ENCODE results near the gene SRPK3. TPM values are rescaled to one million over a fixed set of nuclear protein-coding genes. Genes with fewer than 3 reads are reported as not detected.

SRPK3 gene
- total RNA-seq, 3 donors from 2014 or later (not counting 1 experiment from before 2014, with no cell fraction given) = not detected

DNA sequence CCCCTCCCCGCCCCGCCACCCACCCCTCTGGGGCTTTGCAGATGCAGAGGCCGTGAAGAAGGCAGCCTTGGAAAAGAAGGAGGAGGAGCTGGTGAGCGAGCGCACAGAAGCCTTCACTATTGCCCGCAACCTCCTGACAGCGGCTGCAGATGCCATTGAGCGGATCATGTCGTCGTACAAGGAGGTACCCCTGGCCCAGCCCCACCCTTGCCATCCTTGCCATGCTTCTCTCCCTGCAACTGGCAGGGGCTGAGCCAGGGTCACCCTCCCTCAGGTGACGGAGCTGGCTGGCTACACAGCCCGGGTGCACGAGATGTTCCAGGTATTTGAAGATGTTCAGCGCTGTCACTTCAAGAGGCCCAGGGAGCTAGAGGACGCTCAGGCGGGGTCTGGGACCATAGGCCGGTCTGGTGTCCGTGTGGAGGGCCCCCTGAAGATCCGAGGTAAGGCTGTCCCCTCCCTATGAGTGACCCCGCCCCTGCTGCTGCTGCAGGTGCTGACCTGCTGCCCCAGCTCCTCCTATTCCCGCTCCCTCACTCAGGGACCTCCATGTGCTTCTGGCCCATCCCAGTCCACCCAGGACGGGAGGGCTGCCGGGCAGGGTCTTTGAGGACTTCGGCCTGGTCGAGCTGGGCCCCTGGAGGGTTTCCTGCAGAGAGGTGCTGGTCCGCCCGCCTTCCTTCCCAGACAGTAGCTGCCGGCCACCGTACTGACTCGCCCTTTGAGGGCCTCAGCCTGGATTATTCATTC lies 44.6 kb upstream of the SRPK3 start:
- Mint-ChIP-seq H3K27me3 (ENCODE audit: low read depth in 2 of 2) (no peaks in the 10 kb centered on the region), H3K4me1 (peaks cover 10 to 17% of the 10 kb centered on the region in 2 donors), H3K27ac (no peak overlapping the region), H3K4me3 (no peak overlapping the region), H3K36me3 (no peaks in the 10 kb centered on the region), H3K9me3 (no peaks in the 10 kb centered on the region)
- WGBS (ENCODE audit: insufficient coverage) = 97% methylated on average over 30 of the region's 30 CpGs
- H3K4me1 ChIP-seq (ENCODE audit: control insufficient read depth, insufficient read depth, low read length) = peaks cover 12% of the 10 kb centered on the region
- H3K36me3 ChIP-seq (ENCODE audit: control insufficient read depth, insufficient read depth, low read length) = peaks cover 8% of the 10 kb centered on the region
- no peaks in the 10 kb centered on the region for H3K9me3 ChIP-seq (ENCODE audit: control insufficient read depth, insufficient read depth, low read length)
- intact Hi-C loops (cut with micrococcal nuclease) = no loop called here
- ATAC-seq = no peak
- no peaks in the 10 kb centered on the region for H3K27me3 ChIP-seq (ENCODE audit: control insufficient read depth, insufficient read depth, low read length)
- no peak for TF ChIP-seq CTCF (IDR thresholded peaks at IDR 0.05)
- no peak for DNase-seq
- H3K4me3 ChIP-seq (ENCODE audit: low read length) = no peak overlapping the region
- H3K27ac ChIP-seq (ENCODE audit: low read length) = no peak overlapping the region

GRCh38 chrX:153736871-153737441 lies 43.9 kb upstream of the SRPK3 start:
- Histone ChIP-seq H3K9me3 (ENCODE audit: control insufficient read depth, insufficient read depth, low read length) (no peaks in the 10 kb centered on the region), H3K4me1 (ENCODE audit: control insufficient read depth, insufficient read depth, low read length) (peaks cover 12% of the 10 kb centered on the region), H3K36me3 (ENCODE audit: control insufficient read depth, insufficient read depth, low read length) (peaks cover 8% of the 10 kb centered on the region), H3K27me3 (ENCODE audit: control insufficient read depth, insufficient read depth, low read length) (no peaks in the 10 kb centered on the region), H3K27ac (ENCODE audit: low read length) (no peak overlapping the region), H3K4me3 (ENCODE audit: low read length) (no peak overlapping the region)
- ATAC-seq = no peak
- Mint-ChIP-seq H3K4me3 (no peak overlapping the region), H3K27me3 (ENCODE audit: low read depth in 2 of 2) (no peaks in the 10 kb centered on the region), H3K36me3 (no peaks in the 10 kb centered on the region), H3K27ac (no peak overlapping the region), H3K9me3 (no peaks in the 10 kb centered on the region), H3K4me1 (peaks cover 10 to 11% of the 10 kb centered on the region in 2 donors)
- no peak for TF ChIP-seq CTCF (IDR thresholded peaks at IDR 0.05)
- DNase-seq = no peak
- intact Hi-C loops (cut with micrococcal nuclease) = no loop called here
- 98% methylated on average over 11 of the region's 15 CpGs for WGBS (ENCODE audit: insufficient coverage)

- Mint-ChIP-seq H3K4me3 (no peak overlapping the region), H3K27ac (no peak overlapping the region), H3K27me3 (ENCODE audit: low read depth in 2 of 2) (no peaks in the 10 kb centered on the region), H3K9me3 (no peaks in the 10 kb centered on the region), H3K4me1 (peaks cover 10 to 11% of the 10 kb centered on the region in 2 donors), H3K36me3 (no peaks in the 10 kb centered on the region)
- H3K4me3 ChIP-seq (ENCODE audit: low read length) = no peak overlapping the region
- peaks cover 12% of the 10 kb centered on the region for H3K4me1 ChIP-seq (ENCODE audit: control insufficient read depth, insufficient read depth, low read length)
- intact Hi-C loops (cut with micrococcal nuclease) = no loop called here
- no peak for TF ChIP-seq CTCF (IDR thresholded peaks at IDR 0.05)
- 95% methylated on average over 24 of the region's 27 CpGs for WGBS (ENCODE audit: insufficient coverage)
- peaks cover 8% of the 10 kb centered on the region for H3K36me3 ChIP-seq (ENCODE audit: control insufficient read depth, insufficient read depth, low read length)
- H3K27ac ChIP-seq (ENCODE audit: low read length) = no peak overlapping the region
- DNase-seq (no peak), ATAC-seq (no peak)
- H3K9me3 ChIP-seq (ENCODE audit: control insufficient read depth, insufficient read depth, low read length) = no peaks in the 10 kb centered on the region
- no peaks in the 10 kb centered on the region for H3K27me3 ChIP-seq (ENCODE audit: control insufficient read depth, insufficient read depth, low read length)
Measured at GRCh38 chrX:153738056-153738605, 42.7 kb upstream of the SRPK3 start.
